Measurements from ENCODE around the gene HPN.
"Not testable (repeated sequence)": the region's sequence is repeated elsewhere in the genome, so short reads cannot be mapped to it uniquely, and the experiment has no call there.

HPN gene

GRCh38 chr19:35009424-35010415, 31.8 kb upstream of the HPN start:
- no peak for DNase-seq

DNA sequence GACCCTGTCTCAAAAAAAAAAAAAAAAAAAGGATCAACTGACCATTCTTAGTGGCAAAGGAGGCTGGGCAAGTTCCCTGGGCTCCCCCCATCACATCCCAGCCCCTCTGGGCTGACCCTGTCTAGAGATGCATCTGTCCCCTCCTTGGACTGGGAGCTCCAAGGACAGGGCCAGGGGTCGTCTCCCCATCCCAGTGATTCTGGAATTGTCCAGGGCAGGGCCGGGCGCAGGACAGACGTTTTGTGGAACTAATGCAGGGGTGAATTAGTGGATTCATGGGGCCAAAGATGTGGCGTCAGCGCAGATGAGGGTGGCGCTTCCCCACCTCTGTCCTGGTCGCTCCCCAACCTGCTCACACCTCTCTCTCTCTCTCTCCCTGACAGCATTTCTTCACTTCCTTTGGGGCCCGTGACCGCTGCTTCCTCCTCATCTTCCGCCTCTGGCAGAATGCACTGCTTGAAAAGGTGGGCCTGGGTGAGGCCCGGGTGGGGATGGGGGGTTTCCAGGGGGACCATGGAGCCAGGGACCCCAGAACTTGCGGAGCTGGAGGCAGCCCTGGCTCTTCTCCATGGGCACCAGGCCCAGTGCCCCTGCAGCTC, 30.3 kb upstream of the HPN start:
- DNase-seq = no peak

DNA sequence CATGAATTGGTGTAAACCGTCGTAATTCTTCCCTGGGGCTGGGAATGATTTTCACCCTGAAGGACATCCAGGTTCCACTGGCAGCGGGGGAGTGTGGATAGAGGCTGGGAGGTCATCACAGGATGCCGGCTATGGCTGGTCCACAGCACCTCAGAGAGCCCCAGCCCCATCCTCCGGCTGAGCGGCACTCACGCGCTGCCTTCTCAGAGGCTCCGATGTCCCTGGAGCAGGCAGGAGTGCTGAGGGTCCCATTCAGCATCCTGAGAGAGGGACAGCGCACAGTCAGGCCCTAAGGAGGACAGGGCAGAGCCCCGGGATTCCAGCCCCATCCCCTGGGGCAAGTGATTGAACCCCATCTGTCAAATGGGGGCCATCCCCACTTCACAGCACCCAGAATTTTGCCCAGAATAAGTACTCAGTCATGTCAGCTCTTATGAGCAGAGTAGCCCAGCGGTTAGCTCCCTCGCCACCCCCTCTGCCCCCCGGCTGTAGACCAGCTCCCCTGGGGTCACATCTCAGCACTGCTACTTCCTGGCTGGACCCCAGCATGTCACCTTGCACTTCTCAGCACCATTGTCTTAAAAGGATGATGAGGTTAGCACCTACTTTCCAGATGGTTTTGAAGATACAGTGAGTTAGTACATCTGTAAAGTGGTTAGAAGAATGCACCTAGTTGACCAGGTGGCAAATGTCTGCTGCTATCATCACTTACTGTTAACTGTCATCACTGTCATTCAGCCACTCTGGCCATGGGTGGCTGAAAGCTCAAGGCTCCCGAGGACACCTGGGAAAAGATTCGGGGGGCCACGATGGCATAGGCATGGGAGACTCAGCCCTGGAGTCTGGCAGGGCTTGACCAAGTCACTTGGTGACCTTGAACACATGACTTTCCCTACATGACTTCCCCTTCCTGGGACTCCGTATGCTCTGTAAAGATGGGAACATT, 29.5 kb upstream of the HPN start:
- DNase-seq = no peak

- DNase-seq = no peak
Observed at GRCh38 chr19:35013041-35013819, 28.3 kb upstream of the HPN start.

DNA sequence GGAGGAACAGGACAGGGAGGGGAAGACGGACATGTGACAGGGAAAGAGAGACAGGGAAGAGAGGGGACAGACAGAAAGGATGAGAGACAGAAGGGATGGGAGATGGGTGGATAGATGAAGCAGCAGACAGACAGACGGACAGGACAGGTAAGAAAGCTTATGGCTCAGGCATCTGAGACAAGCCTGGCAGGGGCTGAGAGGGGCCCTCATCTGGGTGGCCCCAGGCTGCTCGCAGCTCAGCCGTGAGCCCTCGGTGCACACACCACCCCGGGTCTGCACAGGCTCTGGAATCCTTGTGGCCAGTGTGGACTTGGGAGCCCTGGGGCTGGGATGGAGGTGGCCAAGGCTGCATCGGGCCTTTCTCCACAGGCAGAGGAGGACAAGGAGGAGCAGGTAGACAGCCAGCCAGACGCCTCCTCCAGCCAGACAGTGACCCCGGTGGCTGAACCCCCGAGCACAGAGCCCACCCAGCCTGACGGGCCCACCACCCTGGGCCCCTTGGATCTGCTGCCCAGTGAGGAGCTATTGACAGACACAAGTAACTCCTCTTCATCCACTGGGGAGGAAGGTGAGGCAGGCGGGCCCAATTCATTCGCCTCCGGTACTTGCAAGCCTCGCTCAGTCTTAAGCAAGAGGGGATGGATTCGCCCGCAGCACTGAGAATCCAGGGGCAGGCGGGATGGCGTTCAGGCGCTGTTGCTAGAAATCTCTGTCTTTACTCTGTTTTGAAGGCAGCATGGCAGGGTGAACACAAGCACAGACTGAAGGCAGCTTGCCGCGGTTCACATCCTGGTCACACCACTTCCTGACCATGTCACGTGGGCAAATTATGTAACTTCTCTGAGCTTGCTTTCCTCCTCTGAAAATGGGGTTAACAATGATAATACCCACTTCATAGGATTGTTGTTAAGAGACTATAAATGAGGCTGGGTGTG, 27.4 kb upstream of the HPN start:
- DNase-seq = no peak

GRCh38 chr19:35014774-35015173, 26.7 kb upstream of the HPN start:
- not testable (repeated sequence) for DNase-seq

DNA sequence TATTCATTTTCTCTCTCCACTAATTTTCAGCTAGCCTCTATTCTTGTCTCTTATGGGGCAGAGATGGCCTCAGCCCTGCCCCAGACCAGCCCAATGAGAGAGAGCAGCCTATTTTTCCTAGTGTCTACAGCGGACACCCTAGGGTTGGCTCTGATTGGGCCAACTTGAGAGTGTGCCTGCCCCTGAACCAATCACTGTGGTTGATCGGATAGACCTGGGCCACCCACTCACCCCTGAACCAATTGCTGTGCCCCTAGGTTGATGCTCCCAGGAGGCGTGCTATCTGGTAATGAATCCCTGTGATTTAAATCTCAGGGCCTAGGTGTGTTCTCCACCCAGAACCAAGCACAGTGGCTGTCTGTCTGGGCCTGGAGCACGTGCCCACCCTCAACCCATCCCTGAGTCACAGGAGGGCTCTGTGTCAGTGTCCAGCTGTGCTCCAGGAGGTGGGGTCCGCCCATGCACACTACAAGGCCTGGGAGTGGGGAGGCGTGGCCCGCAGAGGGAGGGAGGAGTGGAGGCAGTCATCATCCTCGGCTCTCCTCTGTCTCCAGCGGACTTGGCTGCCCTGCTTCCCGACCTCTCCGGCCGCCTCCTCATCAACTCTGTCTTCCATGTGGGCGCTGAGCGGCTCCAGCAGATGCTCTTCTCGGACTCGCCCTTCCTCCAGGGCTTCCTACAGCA, 26.1 kb upstream of the HPN start:
- DNase-seq = no peak

GRCh38 chr19:35015954-35016351, 25.6 kb upstream of the HPN start:
- DNase-seq = no peak

DNA sequence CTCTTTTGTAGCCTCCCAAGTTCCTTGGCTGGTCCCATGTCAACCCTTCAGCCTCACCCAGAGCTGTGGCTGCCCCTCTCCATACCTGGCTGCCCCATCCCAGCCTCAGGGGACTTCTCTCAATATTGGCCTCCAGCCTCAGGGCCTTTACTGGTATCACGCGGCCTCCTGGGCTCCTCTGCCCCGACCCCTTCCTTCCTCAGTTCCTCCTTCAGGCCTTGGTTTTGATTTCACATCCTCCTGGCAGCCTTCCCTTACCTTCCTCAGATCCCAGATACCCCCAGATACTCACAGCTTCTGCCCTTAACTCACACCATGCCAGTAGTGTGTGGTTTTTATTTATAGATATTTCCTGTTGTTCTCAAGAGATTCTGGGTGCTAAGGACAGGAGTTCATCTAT, 24.0 kb upstream of the HPN start:
- DNase-seq = no peak

GRCh38 chr19:35018379-35018778, 23.1 kb upstream of the HPN start:
- DNase-seq = no peak

GRCh38 chr19:35019144-35019543, 22.4 kb upstream of the HPN start:
- DNase-seq = no peak

DNA sequence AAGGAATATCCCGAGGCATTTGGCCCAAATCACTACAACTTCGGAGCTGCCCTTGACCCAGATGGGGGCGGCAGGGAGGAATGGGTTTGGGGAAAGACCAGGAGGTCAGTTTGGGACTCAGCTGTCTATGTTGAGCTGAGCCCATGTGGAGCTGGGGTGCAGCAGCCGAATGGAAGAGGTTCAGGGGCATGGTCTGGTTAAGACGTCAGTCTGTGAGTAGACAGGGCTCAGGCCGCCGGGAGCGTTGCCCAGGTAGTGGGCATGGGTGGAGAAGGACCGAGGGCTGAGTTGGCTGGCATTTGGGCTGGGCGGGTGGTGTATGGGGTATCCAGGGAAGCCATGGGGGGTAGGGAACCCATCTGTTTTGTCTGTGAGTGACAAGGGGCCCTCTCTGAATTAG, 20.5 kb upstream of the HPN start:
- DNase-seq = no peak

GRCh38 chr19:35021596-35021995, 19.9 kb upstream of the HPN start:
- DNase-seq = no peak

GRCh38 chr19:35022460-35022859, 19.1 kb upstream of the HPN start:
- DNase-seq = no peak

DNA sequence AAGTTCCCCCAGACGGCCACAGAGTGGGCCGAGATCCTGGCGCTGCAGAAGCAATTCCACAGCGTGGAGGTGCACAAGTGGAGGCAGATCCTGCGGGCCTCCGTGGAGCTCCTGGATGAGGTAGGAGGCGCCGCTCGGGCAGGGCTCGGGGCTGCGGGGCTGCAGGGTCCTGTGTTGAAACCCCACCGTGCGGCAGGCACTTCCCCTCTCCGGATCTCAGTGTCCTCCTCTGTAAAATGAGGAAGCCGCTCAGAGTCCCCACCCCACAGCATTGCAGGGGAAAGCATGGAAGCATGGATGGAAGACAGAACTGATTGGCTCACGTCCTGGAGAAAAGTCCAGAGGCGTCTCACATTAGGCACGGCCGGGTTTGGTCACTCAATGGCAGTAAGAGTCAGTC, 18.1 kb upstream of the HPN start:
- no peak for DNase-seq

DNA sequence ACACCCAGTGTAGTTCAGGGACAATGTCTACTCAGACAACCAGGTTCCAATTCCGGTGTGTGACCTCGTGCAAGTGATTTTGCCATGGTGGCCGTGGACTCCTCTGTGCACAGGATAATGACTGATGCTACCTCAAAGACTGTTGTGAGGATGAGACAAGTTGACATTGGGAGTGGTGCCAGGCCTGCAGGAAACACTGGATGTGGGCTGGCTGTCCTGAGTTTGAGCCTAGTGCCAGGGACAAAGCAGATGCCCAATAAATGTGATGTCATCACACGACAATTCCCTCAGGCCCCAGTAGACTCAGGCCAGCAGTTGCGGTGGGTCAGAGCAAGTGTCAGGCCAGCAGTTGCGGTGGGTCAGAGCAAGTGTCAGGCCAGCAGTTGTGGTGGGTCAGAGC, 17.4 kb upstream of the HPN start:
- no peak for DNase-seq

- DNase-seq = no peak
Observed at GRCh38 chr19:35025969-35026368, 15.6 kb upstream of the HPN start.

DNA sequence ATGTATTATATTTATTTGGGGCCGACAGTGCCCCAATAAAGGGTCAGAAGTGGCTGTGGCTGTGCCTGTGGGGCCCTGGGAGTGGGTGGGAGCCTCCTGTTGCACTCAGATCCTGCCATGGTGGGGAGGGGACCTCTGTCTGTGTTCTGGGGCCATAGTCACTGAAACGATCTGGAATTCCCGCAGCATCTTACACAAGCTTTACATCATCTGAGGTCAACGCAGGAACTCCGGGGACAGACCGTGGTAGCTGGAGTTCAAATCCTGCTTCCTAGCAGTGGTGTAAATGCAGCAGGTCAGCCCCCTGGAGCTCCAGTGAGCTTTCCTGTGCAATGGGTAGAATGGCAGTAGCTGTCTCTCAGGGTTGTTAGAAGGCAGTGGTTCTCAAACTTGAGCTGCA, 15.1 kb upstream of the HPN start:
- no peak for DNase-seq

DNA sequence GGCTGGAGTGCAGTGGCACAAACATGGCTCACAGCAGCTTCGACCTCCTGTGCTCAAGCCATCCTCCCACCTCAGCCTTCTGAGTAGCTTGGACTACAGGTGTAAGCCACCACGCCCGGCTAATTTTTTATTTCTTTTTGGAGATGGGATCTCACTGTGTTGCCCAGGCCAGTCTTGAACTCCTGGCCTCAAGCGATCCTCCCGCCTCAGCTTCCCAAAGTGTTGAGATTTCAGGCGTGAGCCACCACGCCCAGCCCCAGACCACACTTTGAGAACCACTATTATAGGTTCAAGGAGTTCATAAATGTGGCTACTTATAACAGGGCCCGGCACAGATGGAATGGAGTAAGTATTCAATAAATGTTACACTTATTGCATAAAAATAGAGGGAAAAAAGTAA, 14.5 kb upstream of the HPN start:
- DNase-seq = no peak

DNA sequence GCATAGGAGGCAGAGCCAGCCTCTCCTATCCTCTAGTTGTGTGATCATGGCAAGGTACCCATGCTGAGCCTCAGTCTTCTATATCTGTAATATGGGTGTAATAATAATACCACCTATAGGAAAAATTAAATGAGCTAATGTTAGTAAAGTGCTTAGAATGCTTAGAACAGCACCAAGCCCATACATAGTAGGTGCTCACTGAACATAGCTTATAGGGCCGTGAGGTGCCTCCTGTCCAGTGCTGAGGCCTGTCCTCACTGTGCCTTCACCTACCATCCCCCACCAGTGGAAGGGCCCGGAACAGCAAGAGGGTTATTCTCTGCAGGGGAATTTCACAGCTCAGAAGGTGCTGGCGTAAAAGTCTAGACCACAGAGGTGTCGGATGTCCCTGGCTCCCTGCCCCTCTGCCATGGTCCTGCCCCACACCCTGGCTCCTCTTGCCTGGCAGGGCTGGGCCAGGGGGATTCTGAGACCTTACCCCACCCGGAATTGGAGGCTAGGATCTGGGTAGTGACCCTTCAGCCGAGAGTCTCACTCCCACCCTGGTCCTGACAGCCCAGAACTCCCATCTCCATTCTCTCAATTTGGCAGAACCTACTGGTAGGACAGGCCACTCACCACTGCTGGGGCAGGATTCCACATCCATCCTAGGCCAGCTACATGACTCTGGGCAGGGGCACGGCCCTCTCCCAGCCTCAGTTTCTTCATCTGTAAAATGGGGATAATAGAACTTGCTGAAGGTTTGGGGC, 13.5 kb upstream of the HPN start:
- no peak for DNase-seq

Measured in NCI-H510A (cell line).